22Rv1 (cell line): ENCODE measurements around the gene TRIOBP.
"Not testable (repeated sequence)": the region's sequence is repeated elsewhere in the genome, so short reads cannot be mapped to it uniquely, and the experiment has no call there.

Experiments used
- H3K27ac ChIP-seq: fragments of 450-650 bp; 2 replicates; pipeline ENCODE4 v1.5.1; 2017
- ZFX ChIP-seq: fragments of 450-650 bp; IDR thresholded peaks from 2 replicates; pipeline ENCODE4 v1.6.1; 2017; ENCODE audit warnings: antibody characterized with exemption, borderline replicate concordance
- TF ChIP-seq, protein P1 (sequence below): fragments of 450-650 bp; IDR thresholded peaks from 2 replicates; pipeline ENCODE4 v1.5.1; 2017; ENCODE audit warnings: mild to moderate bottlenecking

TRIOBP gene

DNA sequence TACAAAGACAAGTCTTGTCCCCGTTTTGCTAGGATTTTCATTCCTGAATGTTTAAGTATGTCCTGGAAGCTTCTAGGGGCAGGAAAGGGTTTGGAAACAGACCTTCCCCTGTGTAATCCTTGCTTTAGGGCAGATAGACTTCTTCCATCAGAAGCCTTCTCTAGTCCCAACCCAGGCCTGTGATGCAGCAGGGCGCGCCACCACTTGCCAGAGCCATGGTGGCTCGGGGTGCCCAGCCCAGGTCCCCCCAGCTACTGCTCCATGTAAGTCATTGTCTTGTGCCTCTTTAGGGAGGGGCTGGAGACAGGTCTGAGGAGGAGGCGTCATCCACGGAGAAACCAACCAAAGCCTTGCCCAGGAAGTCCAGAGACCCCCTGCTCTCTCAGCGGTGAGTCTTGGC lies 6.4 kb upstream of the TRIOBP start:
- TF ChIP-seq, protein P1, sequence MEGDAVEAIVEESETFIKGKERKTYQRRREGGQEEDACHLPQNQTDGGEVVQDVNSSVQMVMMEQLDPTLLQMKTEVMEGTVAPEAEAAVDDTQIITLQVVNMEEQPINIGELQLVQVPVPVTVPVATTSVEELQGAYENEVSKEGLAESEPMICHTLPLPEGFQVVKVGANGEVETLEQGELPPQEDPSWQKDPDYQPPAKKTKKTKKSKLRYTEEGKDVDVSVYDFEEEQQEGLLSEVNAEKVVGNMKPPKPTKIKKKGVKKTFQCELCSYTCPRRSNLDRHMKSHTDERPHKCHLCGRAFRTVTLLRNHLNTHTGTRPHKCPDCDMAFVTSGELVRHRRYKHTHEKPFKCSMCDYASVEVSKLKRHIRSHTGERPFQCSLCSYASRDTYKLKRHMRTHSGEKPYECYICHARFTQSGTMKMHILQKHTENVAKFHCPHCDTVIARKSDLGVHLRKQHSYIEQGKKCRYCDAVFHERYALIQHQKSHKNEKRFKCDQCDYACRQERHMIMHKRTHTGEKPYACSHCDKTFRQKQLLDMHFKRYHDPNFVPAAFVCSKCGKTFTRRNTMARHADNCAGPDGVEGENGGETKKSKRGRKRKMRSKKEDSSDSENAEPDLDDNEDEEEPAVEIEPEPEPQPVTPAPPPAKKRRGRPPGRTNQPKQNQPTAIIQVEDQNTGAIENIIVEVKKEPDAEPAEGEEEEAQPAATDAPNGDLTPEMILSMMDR, result no peak
- no peak for TF ChIP-seq ZFX
- no peak overlapping the region for H3K27ac ChIP-seq

- no peak overlapping the region for H3K27ac ChIP-seq
- TF ChIP-seq, protein P1, result no peak
- TF ChIP-seq ZFX, result no peak
Measured at GRCh38 chr22:37690901-37691504, 5.8 kb upstream of the TRIOBP start.

- H3K27ac ChIP-seq, result no peak overlapping the region
- TF ChIP-seq ZFX, result no peak
- TF ChIP-seq, protein P1, result no peak
Measured at GRCh38 chr22:37692627-37693285, 4.1 kb upstream of the TRIOBP start.

DNA sequence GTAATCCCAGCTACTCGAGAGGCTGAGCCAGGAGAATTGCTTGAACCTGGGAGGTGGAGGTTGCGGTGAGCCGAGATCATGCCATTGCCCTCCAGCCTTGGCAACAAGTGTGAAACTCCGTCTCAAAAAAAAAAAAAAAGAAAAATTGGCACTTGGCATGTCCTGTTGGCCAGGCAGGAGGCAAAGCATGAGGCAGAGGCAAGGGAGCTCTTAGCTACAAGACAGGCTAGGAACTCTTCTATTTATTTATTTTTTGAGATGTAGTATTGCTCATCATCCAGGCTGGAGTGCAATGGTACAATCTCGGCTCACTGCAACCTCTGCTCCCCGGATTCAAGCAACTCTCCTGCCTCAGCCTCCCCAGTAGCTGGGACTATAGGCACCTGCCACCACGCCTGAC lies 2.7 kb upstream of the TRIOBP start:
- not testable (repeated sequence) for H3K27ac ChIP-seq

GRCh38 chr22:37696260-37696656 lies 590 bp upstream of the TRIOBP start:
- H3K27ac ChIP-seq, result peak overlapping the region; percentile 76

GRCh38 chr22:37697538-37697835 lies 639 bp downstream of the TRIOBP start:
- H3K27ac ChIP-seq, result peak overlapping the region; percentile 76
- no peak for TF ChIP-seq ZFX
- TF ChIP-seq, protein P1, result no peak

GRCh38 chr22:37701141-37701786 lies 4.4 kb downstream of the TRIOBP start:
- TF ChIP-seq, protein P1, result no peak
- TF ChIP-seq ZFX, result no peak
- no peak overlapping the region for H3K27ac ChIP-seq

DNA sequence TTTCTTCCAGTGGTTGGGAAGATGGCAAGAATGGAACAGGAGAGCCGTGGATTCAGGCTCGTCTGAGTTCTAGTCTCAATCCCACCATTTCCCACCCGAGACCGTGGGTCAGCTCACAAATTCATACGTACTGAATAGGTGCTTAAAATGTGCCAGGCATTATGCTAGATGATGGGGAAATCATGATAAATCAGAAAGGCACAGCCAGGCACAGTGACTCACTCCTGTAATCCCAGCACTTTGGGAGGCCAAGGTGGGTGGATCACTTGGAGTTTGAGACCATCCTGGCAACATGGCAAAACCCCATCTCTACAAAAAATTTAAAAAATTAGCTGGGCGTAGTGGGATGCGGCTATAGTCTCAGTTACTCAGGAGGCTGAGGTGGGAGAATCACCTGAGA lies 7.1 kb downstream of the TRIOBP start:
- TF ChIP-seq ZFX, result no peak
- TF ChIP-seq, protein P1, result no peak
- H3K27ac ChIP-seq, result no peak overlapping the region
